NCI-H526 (cell line): ENCODE results near the gene ZWILCH.

Experiments
- DNase-seq, 2 experiments: peaks; one replicate each; lab custom pipeline; 2025; lab: John Stamatoyannopoulos, UW

ZWILCH gene

GRCh38 chr15:66545255-66545654 is 40.1 kb downstream of the ZWILCH start:
- DNase-seq = no peak

- no peak for DNase-seq
These were observed 50.6 kb downstream of the ZWILCH start for GRCh38 chr15:66555685-66556084.

GRCh38 chr15:66558271-66558670 is 53.1 kb downstream of the ZWILCH start:
- no peak for DNase-seq

- no peak for DNase-seq
These were observed 55.9 kb downstream of the ZWILCH start for GRCh38 chr15:66560856-66561525.

GRCh38 chr15:66563126-66563525 is 58.0 kb downstream of the ZWILCH start:
- no peak for DNase-seq

GRCh38 chr15:66563566-66564110 is 58.5 kb downstream of the ZWILCH start:
- no peak for DNase-seq

- DNase-seq = peak in 1 of 2 experiments; percentile 9
These were observed 59.3 kb downstream of the ZWILCH start for GRCh38 chr15:66564136-66565041.

GRCh38 chr15:66565141-66565641 is 60.1 kb downstream of the ZWILCH start:
- DNase-seq = no peak

- DNase-seq = no peak
These were observed 60.6 kb downstream of the ZWILCH start, which contains the start of gene LCTL for GRCh38 chr15:66565741-66566144. Gene LCTL, minus strand, starts transcription at chr15:66565998. Its CDS starts 633 bp downstream, at chr15:66565365.

GRCh38 chr15:66566963-66567531 is 61.9 kb downstream of the ZWILCH start:
- DNase-seq = peak; percentile 75 to 85

GRCh38 chr15:66567897-66568296 is 62.8 kb downstream of the ZWILCH start:
- no peak for DNase-seq

- no peak for DNase-seq
These were observed 64.5 kb downstream of the ZWILCH start for GRCh38 chr15:66569461-66570137.

GRCh38 chr15:66570327-66570726 is 65.2 kb downstream of the ZWILCH start:
- no peak for DNase-seq

- DNase-seq = no peak
These were observed 65.8 kb downstream of the ZWILCH start for GRCh38 chr15:66570842-66571478.

- DNase-seq = no peak
These were observed 67.0 kb downstream of the ZWILCH start for GRCh38 chr15:66572146-66572545.

- DNase-seq = no peak
These were observed 68.2 kb downstream of the ZWILCH start for GRCh38 chr15:66573348-66573718.

- DNase-seq = no peak
These were observed 68.8 kb downstream of the ZWILCH start for GRCh38 chr15:66573719-66574595.

GRCh38 chr15:66574596-66574950 is 69.4 kb downstream of the ZWILCH start:
- DNase-seq = no peak

GRCh38 chr15:66578286-66578875 is 73.3 kb downstream of the ZWILCH start:
- DNase-seq = no peak

GRCh38 chr15:66580643-66581042 is 75.5 kb downstream of the ZWILCH start:
- no peak for DNase-seq
